ENCODE results near the gene SETD2.
"Not testable (repeated sequence)": the region's sequence is repeated elsewhere in the genome, so short reads cannot be mapped to it uniquely, and the experiment has no call there.

The SETD2 gene

DNA sequence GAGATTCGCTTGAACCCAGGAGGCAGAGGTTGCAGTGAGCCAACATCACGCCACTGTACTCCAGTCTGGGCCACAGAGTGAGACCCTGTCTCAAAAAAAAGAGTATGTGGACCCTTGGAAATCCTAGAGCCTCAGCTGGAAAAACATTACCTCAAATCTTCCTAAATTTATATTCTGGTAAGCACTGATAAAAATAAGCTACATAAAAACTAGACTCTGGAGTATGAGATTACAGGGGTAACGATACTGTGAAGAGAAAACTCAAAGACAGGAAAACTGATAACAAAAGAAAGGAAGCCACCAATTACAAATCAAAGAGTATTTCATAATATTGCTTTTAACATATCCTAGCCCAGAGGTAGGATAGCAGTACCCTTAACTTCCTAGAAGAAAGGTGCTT lies 30.3 kb downstream of the SETD2 start:
- peak in 2 of 3 donors; percentile 22 to 28 for DNase-seq
- ChIA-PET CTCF (interaction anchor here (1.1 to 1.8 kb wide), 2 partner anchors 13 to 16 kb away, joined by 3 to 4 read pairs; no protein-coding TSS in a partner anchor), POLR2A (no interaction called here)
- Histone ChIP-seq H3K27ac (ENCODE audit: insufficient read depth in 1 of 2, low read depth in 1 of 2, low read length in 2 of 2, poor library complexity in 1 of 2, severe bottlenecking in 2 of 2) (no peak overlapping the region), H3K4me3 (ENCODE audit: control insufficient read depth in 1 of 7, extremely low read depth in 1 of 7, insufficient read depth in 4 of 7, low read depth in 2 of 7, low read length in 6 of 7) (peak overlapping the region in 2 of 7 experiments; percentile 24 to 40), H3K36me3 (ENCODE audit: control insufficient read depth in 4 of 4, insufficient read depth in 4 of 4, low read length in 3 of 4) (no peaks in the 10 kb centered on the region), H3K9me3 (ENCODE audit: control extremely low read depth in 1 of 5, control insufficient read depth in 4 of 5, insufficient read depth in 2 of 5, low read depth in 1 of 5, low read length in 4 of 5) (no peaks in the 10 kb centered on the region), H3K27me3 (replicated peaks in 2 of 5; ENCODE audit: control insufficient read depth in 4 of 5, insufficient read depth in 5 of 5, low read length in 4 of 5) (no peaks in the 10 kb centered on the region), H3K4me1 (ENCODE audit: control extremely low read depth in 1 of 4, control insufficient read depth in 4 of 4, insufficient read depth in 4 of 4, low read length in 3 of 4) (peaks cover 0 to 27% (median 14%) of the 10 kb centered on the region in 4 experiments)
- 90% methylated on average over 2 of the region's 3 CpGs for WGBS (ENCODE audit: insufficient coverage)

DNA sequence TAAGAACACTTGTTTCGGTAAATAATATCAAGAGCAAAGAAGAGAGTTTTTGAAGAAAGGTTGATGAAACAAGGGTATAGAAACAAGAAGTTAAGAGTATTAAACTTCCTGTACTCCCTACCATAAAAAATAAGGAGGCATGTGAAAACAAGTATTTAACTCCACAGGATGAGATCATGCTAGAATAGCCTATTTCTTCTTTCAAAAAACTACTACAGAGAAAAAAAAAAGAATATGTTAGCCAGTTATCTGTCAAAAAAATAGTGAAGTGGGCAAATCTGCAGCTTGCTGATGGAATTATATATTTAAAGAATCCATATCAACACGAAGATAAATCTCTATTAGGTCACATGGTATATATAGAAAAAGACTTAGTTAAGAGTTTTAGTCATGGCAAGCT lies 33.4 kb downstream of the SETD2 start:
- ChIA-PET POLR2A (interaction anchor here (0.6 kb wide), 1 partner anchor 41 kb away, joined by 5 read pairs; no protein-coding TSS in a partner anchor), CTCF (interaction anchor here (1.7 kb wide), 1 partner anchor 22 kb away, joined by 5 read pairs; no protein-coding TSS in a partner anchor)
- DNase-seq: no peak
- no peak overlapping the region for H3K27ac ChIP-seq (ENCODE audit: insufficient read depth in 1 of 2, low read depth in 1 of 2, low read length in 2 of 2, poor library complexity in 1 of 2, severe bottlenecking in 2 of 2)
- H3K27me3 ChIP-seq (replicated peaks in 2 of 5; ENCODE audit: control insufficient read depth in 4 of 5, insufficient read depth in 5 of 5, low read length in 4 of 5): no peaks in the 10 kb centered on the region
- peaks cover 0 to 30% (median 16%) of the 10 kb centered on the region in 4 experiments for H3K4me1 ChIP-seq (ENCODE audit: control extremely low read depth in 1 of 4, control insufficient read depth in 4 of 4, insufficient read depth in 4 of 4, low read length in 3 of 4)
- H3K4me3 ChIP-seq (ENCODE audit: control insufficient read depth in 1 of 7, extremely low read depth in 1 of 7, insufficient read depth in 4 of 7, low read depth in 2 of 7, low read length in 6 of 7): no peak overlapping the region
- no CpG with 5 or more reads among the region's 2 CpGs for WGBS (ENCODE audit: insufficient coverage)
- H3K36me3 ChIP-seq (ENCODE audit: control insufficient read depth in 4 of 4, insufficient read depth in 4 of 4, low read length in 3 of 4): peaks cover under 1 to 7% (median 3%) of the 10 kb centered on the region in 4 experiments
- no peaks in the 10 kb centered on the region for H3K9me3 ChIP-seq (ENCODE audit: control extremely low read depth in 1 of 5, control insufficient read depth in 4 of 5, insufficient read depth in 2 of 5, low read depth in 1 of 5, low read length in 4 of 5)

GRCh38 chr3:47128137-47128536 lies 35.8 kb downstream of the SETD2 start:
- Histone ChIP-seq H3K4me3 (ENCODE audit: control insufficient read depth in 1 of 7, extremely low read depth in 1 of 7, insufficient read depth in 4 of 7, low read depth in 2 of 7, low read length in 6 of 7) (no peak overlapping the region), H3K4me1 (ENCODE audit: control extremely low read depth in 1 of 4, control insufficient read depth in 4 of 4, insufficient read depth in 4 of 4, low read length in 3 of 4) (peaks cover 0 to 13% (median 4%) of the 10 kb centered on the region in 4 experiments), H3K27ac (ENCODE audit: insufficient read depth in 1 of 2, low read depth in 1 of 2, low read length in 2 of 2, poor library complexity in 1 of 2, severe bottlenecking in 2 of 2) (no peak overlapping the region), H3K9me3 (ENCODE audit: control extremely low read depth in 1 of 5, control insufficient read depth in 4 of 5, insufficient read depth in 2 of 5, low read depth in 1 of 5, low read length in 4 of 5) (no peaks in the 10 kb centered on the region), H3K36me3 (ENCODE audit: control insufficient read depth in 4 of 4, insufficient read depth in 4 of 4, low read length in 3 of 4) (peaks cover 11 to 22% (median 20%) of the 10 kb centered on the region in 4 experiments), H3K27me3 (replicated peaks in 2 of 5; ENCODE audit: control insufficient read depth in 4 of 5, insufficient read depth in 5 of 5, low read length in 4 of 5) (no peaks in the 10 kb centered on the region)
- peak in 2 of 3 donors; percentile 33 to 41 for DNase-seq
- ChIA-PET POLR2A (interaction anchor here (1.0 kb wide), 1 partner anchor 10 kb away, joined by 4 read pairs; no protein-coding TSS in a partner anchor), CTCF (interaction anchor here (1.0 to 1.3 kb wide), 2 partner anchors 10 to 15 kb away, joined by 3 to 4 read pairs; no protein-coding TSS in a partner anchor)
- WGBS (ENCODE audit: insufficient coverage): 11% methylated on average over 2 of the region's 4 CpGs

DNA sequence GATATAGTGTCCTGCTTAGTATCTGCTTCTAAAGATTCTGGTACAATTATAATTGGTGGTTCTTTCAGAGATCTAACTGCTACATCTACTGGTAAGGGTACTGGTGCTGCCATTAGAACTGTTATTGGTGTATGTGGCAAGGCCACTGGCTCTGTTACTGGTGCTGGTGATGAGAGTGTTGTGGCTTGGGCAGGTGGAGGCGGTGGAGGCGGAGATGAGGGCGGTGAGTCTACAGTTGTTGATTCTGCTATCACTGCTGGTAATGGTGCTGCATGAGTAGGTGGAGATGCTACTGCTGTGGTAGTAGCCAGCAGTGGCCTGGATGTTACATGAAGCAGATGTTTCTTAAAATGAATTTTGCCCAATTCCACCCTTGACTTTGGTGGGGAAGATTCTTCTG lies 40.1 kb downstream of the SETD2 start:
- H3K9me3 ChIP-seq (ENCODE audit: control extremely low read depth in 1 of 5, control insufficient read depth in 4 of 5, insufficient read depth in 2 of 5, low read depth in 1 of 5, low read length in 4 of 5): peaks cover 0 to 12% (median 0%) of the 10 kb centered on the region in 5 experiments
- ChIA-PET CTCF (no interaction called here), POLR2A (no interaction called here)
- H3K36me3 ChIP-seq (ENCODE audit: control insufficient read depth in 4 of 4, insufficient read depth in 4 of 4, low read length in 3 of 4): peaks cover 28 to 57% (median 43%) of the 10 kb centered on the region in 4 experiments
- peaks cover 0 to 7% (median 2%) of the 10 kb centered on the region in 4 experiments for H3K4me1 ChIP-seq (ENCODE audit: control extremely low read depth in 1 of 4, control insufficient read depth in 4 of 4, insufficient read depth in 4 of 4, low read length in 3 of 4)
- DNase-seq: no peak
- no peak overlapping the region for H3K27ac ChIP-seq (ENCODE audit: insufficient read depth in 1 of 2, low read depth in 1 of 2, low read length in 2 of 2, poor library complexity in 1 of 2, severe bottlenecking in 2 of 2)
- no peaks in the 10 kb centered on the region for H3K27me3 ChIP-seq (replicated peaks in 2 of 5; ENCODE audit: control insufficient read depth in 4 of 5, insufficient read depth in 5 of 5, low read length in 4 of 5)
- H3K4me3 ChIP-seq (ENCODE audit: control insufficient read depth in 1 of 7, extremely low read depth in 1 of 7, insufficient read depth in 4 of 7, low read depth in 2 of 7, low read length in 6 of 7): no peak overlapping the region
- WGBS (ENCODE audit: insufficient coverage): 100% methylated on average over 3 of the region's 3 CpGs

- 100% methylated on average over 3 of the region's 3 CpGs for WGBS (ENCODE audit: insufficient coverage)
- Histone ChIP-seq H3K27me3 (replicated peaks in 2 of 5; ENCODE audit: control insufficient read depth in 4 of 5, insufficient read depth in 5 of 5, low read length in 4 of 5) (no peaks in the 10 kb centered on the region), H3K27ac (ENCODE audit: insufficient read depth in 1 of 2, low read depth in 1 of 2, low read length in 2 of 2, poor library complexity in 1 of 2, severe bottlenecking in 2 of 2) (no peak overlapping the region), H3K36me3 (ENCODE audit: control insufficient read depth in 4 of 4, insufficient read depth in 4 of 4, low read length in 3 of 4) (peaks cover 25 to 61% (median 43%) of the 10 kb centered on the region in 4 experiments), H3K4me3 (ENCODE audit: control insufficient read depth in 1 of 7, extremely low read depth in 1 of 7, insufficient read depth in 4 of 7, low read depth in 2 of 7, low read length in 6 of 7) (no peak overlapping the region), H3K9me3 (ENCODE audit: control extremely low read depth in 1 of 5, control insufficient read depth in 4 of 5, insufficient read depth in 2 of 5, low read depth in 1 of 5, low read length in 4 of 5) (peaks cover 0 to 12% (median 0%) of the 10 kb centered on the region in 5 experiments), H3K4me1 (ENCODE audit: control extremely low read depth in 1 of 4, control insufficient read depth in 4 of 4, insufficient read depth in 4 of 4, low read length in 3 of 4) (peaks cover 6 to 19% (median 11%) of the 10 kb centered on the region in 4 experiments)
- no peak for DNase-seq
- ChIA-PET POLR2A (no interaction called here), CTCF (no interaction called here)
Observed at GRCh38 chr3:47121409-47121808, 42.5 kb downstream of the SETD2 start.

GRCh38 chr3:47120138-47120537 lies 43.8 kb downstream of the SETD2 start:
- Histone ChIP-seq H3K36me3 (ENCODE audit: control insufficient read depth in 4 of 4, insufficient read depth in 4 of 4, low read length in 3 of 4) (peaks cover 18 to 57% (median 46%) of the 10 kb centered on the region in 4 experiments), H3K27ac (ENCODE audit: insufficient read depth in 1 of 2, low read depth in 1 of 2, low read length in 2 of 2, poor library complexity in 1 of 2, severe bottlenecking in 2 of 2) (no peak overlapping the region), H3K4me3 (ENCODE audit: control insufficient read depth in 1 of 7, extremely low read depth in 1 of 7, insufficient read depth in 4 of 7, low read depth in 2 of 7, low read length in 6 of 7) (no peak overlapping the region), H3K4me1 (ENCODE audit: control extremely low read depth in 1 of 4, control insufficient read depth in 4 of 4, insufficient read depth in 4 of 4, low read length in 3 of 4) (peaks cover 6 to 19% (median 11%) of the 10 kb centered on the region in 4 experiments), H3K27me3 (replicated peaks in 2 of 5; ENCODE audit: control insufficient read depth in 4 of 5, insufficient read depth in 5 of 5, low read length in 4 of 5) (no peaks in the 10 kb centered on the region), H3K9me3 (ENCODE audit: control extremely low read depth in 1 of 5, control insufficient read depth in 4 of 5, insufficient read depth in 2 of 5, low read depth in 1 of 5, low read length in 4 of 5) (peaks cover 0 to 12% (median 0%) of the 10 kb centered on the region in 5 experiments)
- CTCF ChIA-PET: interaction anchor here (1.2 kb wide), 1 partner anchor 208 kb away, joined by 3 read pairs; no protein-coding TSS in a partner anchor
- no peak for DNase-seq
- POLR2A ChIA-PET: no interaction called here
- WGBS (ENCODE audit: insufficient coverage): 100% methylated on average over 1 of the region's 1 CpG

GRCh38 chr3:47119387-47119786 lies 44.5 kb downstream of the SETD2 start:
- CTCF ChIA-PET; POLR2A ChIA-PET; H3K27ac ChIP-seq (ENCODE audit: insufficient read depth in 1 of 2, low read depth in 1 of 2, low read length in 2 of 2, poor library complexity in 1 of 2, severe bottlenecking in 2 of 2); H3K27me3 ChIP-seq (replicated peaks in 2 of 5; ENCODE audit: control insufficient read depth in 4 of 5, insufficient read depth in 5 of 5, low read length in 4 of 5); H3K4me3 ChIP-seq (ENCODE audit: control insufficient read depth in 1 of 7, extremely low read depth in 1 of 7, insufficient read depth in 4 of 7, low read depth in 2 of 7, low read length in 6 of 7): not testable (repeated sequence)
- peaks cover 0 to 12% (median 0%) of the 10 kb centered on the region in 5 experiments for H3K9me3 ChIP-seq (ENCODE audit: control extremely low read depth in 1 of 5, control insufficient read depth in 4 of 5, insufficient read depth in 2 of 5, low read depth in 1 of 5, low read length in 4 of 5)
- peak in 2 of 3 donors; percentile 49 to 69 for DNase-seq
- 88% methylated on average over 1 of the region's 5 CpGs for WGBS (ENCODE audit: insufficient coverage)
- H3K36me3 ChIP-seq (ENCODE audit: control insufficient read depth in 4 of 4, insufficient read depth in 4 of 4, low read length in 3 of 4): peaks cover 18 to 61% (median 48%) of the 10 kb centered on the region in 4 experiments
- H3K4me1 ChIP-seq (ENCODE audit: control extremely low read depth in 1 of 4, control insufficient read depth in 4 of 4, insufficient read depth in 4 of 4, low read length in 3 of 4): peaks cover 6 to 19% (median 11%) of the 10 kb centered on the region in 4 experiments
